Measurements from ENCODE around the gene APOA5. TPM values are rescaled to one million over a fixed set of nuclear protein-coding genes. Genes with fewer than 3 reads are reported as not detected.

Gene APOA5
- total and polyA plus RNA-seq, 2 experiments from 2014 or later: not detected

- TF ChIP-seq EZH2phosphoT487 (IDR thresholded peaks at IDR 0.05; ENCODE audit: insufficient read depth, low read depth): no peak
- TF ChIP-seq EZH2 (IDR thresholded peaks at IDR 0.05; ENCODE audit: insufficient read depth, poor library complexity, severe bottlenecking): no peak
- Histone ChIP-seq H3K9me2 (ENCODE audit: insufficient read depth) (no peaks in the 10 kb centered on the region), H3K9me3 (ENCODE audit: low read depth) (no peaks in the 10 kb centered on the region), H3F3A (ENCODE audit: insufficient read depth) (peaks cover 24% of the 10 kb centered on the region), H3K79me2 (ENCODE audit: insufficient read depth) (peaks cover 5% of the 10 kb centered on the region), H3K27ac (0 out of 2 replicates have a peak overlapping the region, but pooled peaks have one; percentile 26), H4K20me1 (ENCODE audit: insufficient read depth) (no peaks in the 10 kb centered on the region), H3K4me3 (no peak overlapping the region), H3K36me3 (ENCODE audit: low read depth) (no peaks in the 10 kb centered on the region), H3K27me3 (replicated peaks; ENCODE audit: insufficient read depth) (no peaks in the 10 kb centered on the region), H2AFZ (no peak overlapping the region), H3K4me2 (ENCODE audit: unreplicated experiment) (peak overlapping the region; percentile 21), H3K9ac (no peak overlapping the region), H3K4me1 (ENCODE audit: insufficient read depth) (peaks cover 33% of the 10 kb centered on the region)
- DNase-seq: no peak
- in situ Hi-C loops (cut with MboI): no loop called here
- 72 to 73% methylated on average over 7 to 8 of the region's 8 CpGs for WGBS, 2 experiments (ENCODE audit: low coverage in 1 of 2, low lambda C conversion rate in 2 of 2, missing lambda C conversion rate in 2 of 2)
Measured at GRCh38 chr11:116792144-116792868, 627 bp upstream of the APOA5 start.

- Histone ChIP-seq H4K20me1 (ENCODE audit: insufficient read depth) (no peaks in the 10 kb centered on the region), H3K79me2 (ENCODE audit: insufficient read depth) (peaks cover 16% of the 10 kb centered on the region), H3K27ac (no peak overlapping the region), H3K9me3 (ENCODE audit: low read depth) (no peaks in the 10 kb centered on the region), H3K4me3 (no peak overlapping the region), H3K36me3 (ENCODE audit: low read depth) (peaks cover 2% of the 10 kb centered on the region; the same call in 1 of the 2 replicates), H3F3A (ENCODE audit: insufficient read depth) (peaks cover 24% of the 10 kb centered on the region), H3K9me2 (ENCODE audit: insufficient read depth) (no peaks in the 10 kb centered on the region), H3K27me3 (replicated peaks; ENCODE audit: insufficient read depth) (no peaks in the 10 kb centered on the region), H3K4me1 (ENCODE audit: insufficient read depth) (peaks cover 41% of the 10 kb centered on the region), H3K9ac (no peak overlapping the region), H2AFZ (peak overlapping the region; percentile 55), H3K4me2 (ENCODE audit: unreplicated experiment) (peak overlapping the region; percentile 30)
- TF ChIP-seq EZH2phosphoT487 (IDR thresholded peaks at IDR 0.05; ENCODE audit: insufficient read depth, low read depth) (no peak), EZH2 (IDR thresholded peaks at IDR 0.05; ENCODE audit: insufficient read depth, poor library complexity, severe bottlenecking) (no peak)
- peak; percentile 82 for DNase-seq
- WGBS, 2 experiments (ENCODE audit: low coverage in 1 of 2, low lambda C conversion rate in 2 of 2, missing lambda C conversion rate in 2 of 2): 16 to 18% methylated on average over 31 of the region's 31 CpGs
- in situ Hi-C loops (cut with MboI): no loop called here
Measured at GRCh38 chr11:116791002-116791812, 472 bp downstream of the APOA5 start.

- no peak overlapping the region for H3K4me3 ChIP-seq
- WGBS, 2 experiments (ENCODE audit: low coverage in 1 of 2, low lambda C conversion rate in 2 of 2, missing lambda C conversion rate in 2 of 2): 75 to 76% methylated on average over 37 to 52 of the region's 53 CpGs
- in situ Hi-C loops (cut with MboI): no loop called here
Measured at GRCh38 chr11:116790167-116791001, 1.3 kb downstream of the APOA5 start.

GRCh38 chr11:116788975-116789374 is 2.7 kb downstream of the APOA5 start:
- Histone ChIP-seq H3F3A (ENCODE audit: insufficient read depth) (peaks cover 20% of the 10 kb centered on the region), H3K4me1 (ENCODE audit: insufficient read depth) (peaks cover 33% of the 10 kb centered on the region), H2AFZ (no peak overlapping the region), H3K36me3 (ENCODE audit: low read depth) (peaks cover 21% of the 10 kb centered on the region), H3K27me3 (replicated peaks; ENCODE audit: insufficient read depth) (no peaks in the 10 kb centered on the region), H3K4me3 (no peak overlapping the region), H3K27ac (no peak overlapping the region), H3K9ac (no peak overlapping the region), H4K20me1 (ENCODE audit: insufficient read depth) (no peaks in the 10 kb centered on the region), H3K9me3 (ENCODE audit: low read depth) (no peaks in the 10 kb centered on the region), H3K9me2 (ENCODE audit: insufficient read depth) (no peaks in the 10 kb centered on the region), H3K79me2 (ENCODE audit: insufficient read depth) (peaks cover 33% of the 10 kb centered on the region), H3K4me2 (ENCODE audit: unreplicated experiment) (no peak overlapping the region)
- in situ Hi-C loops (cut with MboI): loop anchor here (10.0 kb wide), 1 partner anchor 316 kb away; no protein-coding TSS in a partner anchor
- no peak for DNase-seq
- WGBS, 2 experiments (ENCODE audit: low coverage in 1 of 2, low lambda C conversion rate in 2 of 2, missing lambda C conversion rate in 2 of 2): 84 to 86% methylated on average over 4 of the region's 4 CpGs
- no peak for TF ChIP-seq EZH2 (IDR thresholded peaks at IDR 0.05; ENCODE audit: insufficient read depth, poor library complexity, severe bottlenecking)
- TF ChIP-seq EZH2phosphoT487 (IDR thresholded peaks at IDR 0.05; ENCODE audit: insufficient read depth, low read depth): no peak

More at GRCh38 chr11:116790167-116791001, 1.3 kb downstream of the APOA5 start:
- Histone ChIP-seq H3K79me2 (ENCODE audit: insufficient read depth) (peaks cover 24% of the 10 kb centered on the region), H3K9ac (no peak overlapping the region), H3K27ac (no peak overlapping the region), H3K4me2 (ENCODE audit: unreplicated experiment) (no peak overlapping the region), H3K36me3 (ENCODE audit: low read depth) (peaks cover 10% of the 10 kb centered on the region; the same call in 1 of the 2 replicates), H3K9me3 (ENCODE audit: low read depth) (no peaks in the 10 kb centered on the region), H3K4me1 (ENCODE audit: insufficient read depth) (peaks cover 41% of the 10 kb centered on the region), H4K20me1 (ENCODE audit: insufficient read depth) (no peaks in the 10 kb centered on the region), H3K27me3 (replicated peaks; ENCODE audit: insufficient read depth) (no peaks in the 10 kb centered on the region), H3F3A (ENCODE audit: insufficient read depth) (peaks cover 24% of the 10 kb centered on the region), H3K9me2 (ENCODE audit: insufficient read depth) (no peaks in the 10 kb centered on the region), H2AFZ (no peak overlapping the region; the same call in 1 of the 2 replicates)
- TF ChIP-seq EZH2phosphoT487 (IDR thresholded peaks at IDR 0.05; ENCODE audit: insufficient read depth, low read depth) (no peak), EZH2 (IDR thresholded peaks at IDR 0.05; ENCODE audit: insufficient read depth, poor library complexity, severe bottlenecking) (no peak)
- DNase-seq: no peak

Data from GM23248 (cell line).